Parathyroid adenoma (tissue), 2 donors: ENCODE data around the gene CHMP5.

Experiments used
- H2AFZ ChIP-seq: fragments of 300-600 bp; sonication (generic); one replicate; pipeline ENCODE4 v1.7.0; 2017; ENCODE audit warnings: antibody characterized with exemption, mild to moderate bottlenecking
- H3K27ac ChIP-seq: fragments of 300-600 bp; sonication (generic); one replicate; pipeline ENCODE4 v1.7.0; 2017
- H3K27me3 ChIP-seq: fragments of 300-600 bp; sonication (generic); one replicate; pipeline ENCODE4 v1.7.0; 2017; ENCODE audit warnings: low read length; ENCODE audit not compliant: control insufficient read depth, insufficient read depth
- H3K36me3 ChIP-seq: fragments of 300-600 bp; sonication (generic); one replicate; pipeline ENCODE4 v1.7.0; 2017; ENCODE audit warnings: low read length; ENCODE audit not compliant: control insufficient read depth, insufficient read depth
- H3K4me1 ChIP-seq: fragments of 300-600 bp; sonication (generic); one replicate; pipeline ENCODE4 v1.7.0; 2017; ENCODE audit warnings: control low read depth
- H3K4me2 ChIP-seq: fragments of 300-600 bp; sonication (generic); one replicate; pipeline ENCODE4 v1.7.0; 2017; ENCODE audit warnings: low read length
- H3K4me3 ChIP-seq: fragments of 300-600 bp; sonication (generic); one replicate; pipeline ENCODE4 v1.7.0; 2017; ENCODE audit warnings: low read depth, low read length
- H3K79me2 ChIP-seq: fragments of 300-600 bp; sonication (generic); one replicate; pipeline ENCODE4 v1.7.0; 2017; ENCODE audit warnings: control low read depth
- H3K9ac ChIP-seq: fragments of 300-600 bp; sonication (generic); one replicate; pipeline ENCODE4 v1.7.0; 2017; ENCODE audit warnings: mild to moderate bottlenecking
- H3K9me3 ChIP-seq: fragments of 300-600 bp; sonication (generic); one replicate; pipeline ENCODE4 v1.7.0; 2017; ENCODE audit warnings: low read length; ENCODE audit not compliant: control insufficient read depth
- CTCF ChIP-seq: fragments of 300-600 bp; sonication (generic); IDR thresholded peaks from one replicate; pipeline ENCODE4 v1.7.0; 2017; ENCODE audit warnings: antibody characterized with exemption, mild to moderate bottlenecking
- donor health status: primary hyperparathyroidism.

Gene CHMP5

GRCh38 chr9:33288828-33289483, 24.1 kb downstream of the CHMP5 start:
- Histone ChIP-seq H3K9ac (no peak overlapping the region), H3K79me2 (peaks cover 10% of the 10 kb centered on the region), H3K4me3 (peak overlapping the region; percentile 98), H3K9me3 (no peaks in the 10 kb centered on the region), H3K27me3 (no peaks in the 10 kb centered on the region), H3K36me3 (no peaks in the 10 kb centered on the region), H2AFZ (no peak overlapping the region), H3K4me1 (peaks cover 4% of the 10 kb centered on the region), H3K4me2 (no peak overlapping the region), H3K27ac (no peak overlapping the region)
- no peak for TF ChIP-seq CTCF

- H3K9me3 ChIP-seq = no peaks in the 10 kb centered on the region
- H3K27ac ChIP-seq = peak overlapping the region; percentile 99
- peaks cover 4% of the 10 kb centered on the region for H3K4me1 ChIP-seq
- peak overlapping the region; percentile 19 for H3K9ac ChIP-seq
- peaks cover 10% of the 10 kb centered on the region for H3K79me2 ChIP-seq
- no peaks in the 10 kb centered on the region for H3K27me3 ChIP-seq
- H2AFZ ChIP-seq = no peak overlapping the region
- H3K36me3 ChIP-seq = no peaks in the 10 kb centered on the region
- no peak for TF ChIP-seq CTCF
- H3K4me2 ChIP-seq = peak overlapping the region; percentile 88
- peak overlapping the region; percentile 98 for H3K4me3 ChIP-seq
Observed at GRCh38 chr9:33289496-33289895, 24.6 kb downstream of the CHMP5 start.

- peaks cover 4% of the 10 kb centered on the region for H3K4me1 ChIP-seq
- H2AFZ ChIP-seq = peak overlapping the region; percentile 85
- peaks cover 12% of the 10 kb centered on the region for H3K79me2 ChIP-seq
- H3K9ac ChIP-seq = peak overlapping the region; percentile 90
- no peaks in the 10 kb centered on the region for H3K9me3 ChIP-seq
- TF ChIP-seq CTCF = no peak
- peak overlapping the region; percentile 98 for H3K4me3 ChIP-seq
- H3K36me3 ChIP-seq = no peaks in the 10 kb centered on the region
- peak overlapping the region; percentile 88 for H3K4me2 ChIP-seq
- H3K27ac ChIP-seq = peak overlapping the region; percentile 99
- no peaks in the 10 kb centered on the region for H3K27me3 ChIP-seq
Observed at GRCh38 chr9:33289936-33290246, 25.0 kb downstream of the CHMP5 start.

GRCh38 chr9:33290247-33291030, 25.6 kb downstream of the CHMP5 start, which contains the start of gene NFX1:
Gene NFX1, plus strand, starts transcription at chr9:33290516. Its CDS starts 57 bp downstream, at chr9:33290573.
- Histone ChIP-seq H2AFZ (peak within 1 kb of the TSS; percentile 85), H3K4me3 (peak within 1 kb of the TSS; percentile 98), H3K27ac (peak within 1 kb of the TSS; percentile 99), H3K27me3 (no peaks in the 10 kb centered on the region), H3K79me2 (peaks cover 14% of the 10 kb centered on the region), H3K9me3 (no peaks in the 10 kb centered on the region), H3K4me2 (peak within 1 kb of the TSS; percentile 88), H3K36me3 (no peaks in the 10 kb centered on the region), H3K9ac (peak within 1 kb of the TSS; percentile 90), H3K4me1 (peaks cover 4% of the 10 kb centered on the region)
- TF ChIP-seq CTCF = no peak
